ENCODE results near the gene PANK3.
A peak's percentile ranks its signal among the peaks of the same experiment; 100 is the strongest.
"Not testable (repeated sequence)": the region's sequence is repeated elsewhere in the genome, so short reads cannot be mapped to it uniquely, and the experiment has no call there.

PANK3 gene

GRCh38 chr5:168549554-168549953 is 29.6 kb downstream of the PANK3 start:
- no peak for DNase-seq

DNA sequence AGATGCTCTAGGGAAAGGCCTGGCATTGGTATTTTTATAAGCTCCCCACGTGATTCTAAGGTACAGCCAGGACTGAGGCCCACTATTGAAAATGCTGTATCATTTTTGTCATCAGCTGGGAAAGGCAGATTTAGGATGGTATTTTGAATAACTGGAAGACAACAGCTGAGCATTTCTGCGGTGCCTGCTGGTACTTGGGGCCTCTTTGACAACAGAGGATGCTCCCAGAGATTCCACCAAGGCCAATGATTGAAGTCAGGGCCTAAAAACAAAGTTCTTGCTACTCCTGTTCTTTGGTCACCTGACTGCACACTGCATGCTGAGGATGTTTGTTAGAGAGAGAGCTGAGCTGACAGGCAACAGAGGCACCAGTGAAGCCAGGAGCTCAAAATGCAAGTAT is 42.0 kb downstream of the PANK3 start:
- no peak for DNase-seq

- not testable (repeated sequence) for DNase-seq
Observed at GRCh38 chr5:168534351-168534750, 44.8 kb downstream of the PANK3 start.

GRCh38 chr5:168531987-168532864 is 46.9 kb downstream of the PANK3 start:
- DNase-seq, result peak; percentile 6

DNA sequence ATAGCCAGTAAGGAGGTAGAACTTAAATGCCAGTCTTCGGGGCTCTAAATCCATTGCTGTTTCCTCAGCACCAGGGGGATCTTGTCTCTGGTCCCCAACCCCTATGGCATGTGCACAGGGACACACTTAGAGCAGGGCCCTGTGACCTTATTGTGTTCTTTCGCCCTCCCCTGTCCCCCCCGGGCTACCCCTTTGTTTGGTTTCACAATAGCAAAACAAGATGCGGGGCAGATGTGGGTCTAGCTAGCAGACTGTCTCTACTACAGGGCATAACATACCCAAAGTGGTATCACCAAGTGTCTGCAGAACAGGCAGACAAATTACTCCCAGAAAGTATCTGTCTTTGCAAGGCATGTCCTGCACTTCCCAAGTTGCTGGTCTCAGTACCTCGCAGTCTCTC is 48.0 kb downstream of the PANK3 start:
- DNase-seq, result no peak

- no peak for DNase-seq
Observed at GRCh38 chr5:168530621-168531150, 48.5 kb downstream of the PANK3 start.

- DNase-seq, result no peak
Observed at GRCh38 chr5:168529374-168530234, 49.6 kb downstream of the PANK3 start.

GRCh38 chr5:168528521-168529373 is 50.4 kb downstream of the PANK3 start, which contains the start of gene FBLL1:
TSS of gene FBLL1 (plus strand) at chr5:168529305. CDS start at chr5:168529505, 200 bp downstream.
- peak; percentile 17 for DNase-seq

GRCh38 chr5:168527756-168528295 is 51.3 kb downstream of the PANK3 start:
- DNase-seq, result no peak

DNA sequence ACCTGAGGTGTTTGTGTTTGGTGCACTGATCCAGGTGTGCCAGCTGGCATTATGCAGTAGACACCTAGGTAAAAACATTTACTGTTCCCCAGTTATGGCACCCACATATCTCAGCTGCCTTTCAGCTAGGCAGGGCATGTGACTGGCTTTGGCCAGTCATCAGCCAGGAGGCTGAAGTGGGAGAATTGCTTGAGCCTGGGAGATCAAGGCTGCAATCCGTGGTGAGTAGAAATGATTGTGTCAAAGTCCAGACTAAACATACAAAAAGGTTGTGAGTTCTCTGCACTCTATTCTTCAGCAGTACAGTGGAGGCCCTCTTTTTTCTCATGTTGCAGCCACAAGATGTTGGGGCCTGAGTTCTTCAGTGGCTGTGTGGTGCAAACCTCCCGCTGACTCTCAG is 53.3 kb downstream of the PANK3 start:
- DNase-seq, result no peak

- DNase-seq, result no peak
Observed at GRCh38 chr5:168513861-168514428, 65.2 kb downstream of the PANK3 start.

DNA sequence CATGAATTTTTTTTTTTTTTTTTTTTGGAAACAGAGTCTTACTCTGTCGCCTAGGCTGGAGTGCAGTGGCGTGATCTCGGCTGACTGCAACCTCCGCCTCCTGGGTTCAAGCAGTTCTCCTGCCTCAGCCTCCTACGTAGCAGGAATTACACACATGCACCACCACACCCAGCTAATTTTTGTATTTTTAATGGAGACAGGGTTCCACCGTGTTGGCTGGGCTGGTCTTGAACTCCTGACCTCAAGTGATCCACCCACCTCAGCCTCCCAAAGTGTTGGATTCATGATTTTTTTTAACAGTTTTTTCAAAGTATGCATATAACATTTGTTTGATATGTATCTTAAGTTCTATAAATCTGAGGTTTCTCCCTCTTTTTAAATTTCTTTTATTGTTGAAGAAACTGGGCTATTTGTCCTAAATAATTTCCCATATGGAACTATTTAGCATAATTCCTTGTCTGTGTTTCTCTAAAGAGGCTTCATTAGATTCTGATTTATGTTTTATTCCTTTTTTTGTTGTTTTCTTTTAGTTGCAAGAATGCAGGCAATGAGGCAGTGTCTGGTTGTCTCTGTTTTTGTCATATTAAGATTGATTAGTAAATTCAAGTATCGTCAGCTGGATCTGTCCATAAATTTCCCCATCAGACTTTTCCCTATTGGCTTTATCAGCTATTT is 76.5 kb downstream of the PANK3 start:
- DNase-seq, result no peak
